OCI-LY1 (cell line): ENCODE measurements around the gene MAZ.

Experiments
- CTCF ChIP-seq: fragments of 200-600 bp; sonication (generic), shearing (Covaris generic); IDR thresholded peaks from 2 replicates; pipeline ENCODE4 v1.5.1; 2017; ENCODE audit warnings: mild to moderate bottlenecking, antibody characterized with exemption, low read length, moderate library complexity, mixed read lengths
- EZH2 ChIP-seq: fragments of 200-600 bp; sonication (generic), shearing (Covaris generic); IDR thresholded peaks from 2 replicates; pipeline ENCODE4 v1.8.0; 2017; ENCODE audit warnings: borderline replicate concordance, mixed run types, mild to moderate bottlenecking, antibody characterized with exemption, low read length, moderate library complexity, mixed read lengths

DNA sequence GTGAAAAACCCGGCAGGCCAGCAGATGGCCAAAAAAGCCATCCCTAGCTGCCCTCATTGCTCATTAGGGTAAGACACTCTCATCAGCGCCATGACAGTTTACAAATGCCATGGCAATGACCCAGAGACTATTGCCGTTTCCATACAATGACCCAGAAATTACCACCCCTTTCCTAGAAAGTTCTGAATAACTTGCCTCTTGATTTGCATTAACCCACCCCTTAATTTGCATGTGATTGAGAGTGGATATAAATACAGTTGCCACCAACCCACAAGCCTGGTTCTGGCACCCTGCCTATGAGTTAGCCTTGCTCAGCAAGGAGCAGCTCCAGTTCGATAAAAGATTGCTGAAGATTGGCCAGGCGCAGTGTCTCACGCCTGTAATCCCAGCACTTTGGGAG is 44.4 kb upstream of the MAZ start:
- no peak for TF ChIP-seq CTCF
- TF ChIP-seq EZH2, result no peak
